ENCODE data around the gene GH2.
"Not testable (repeated sequence)": the region's sequence is repeated elsewhere in the genome, so short reads cannot be mapped to it uniquely, and the experiment has no call there.

The GH2 gene

DNA sequence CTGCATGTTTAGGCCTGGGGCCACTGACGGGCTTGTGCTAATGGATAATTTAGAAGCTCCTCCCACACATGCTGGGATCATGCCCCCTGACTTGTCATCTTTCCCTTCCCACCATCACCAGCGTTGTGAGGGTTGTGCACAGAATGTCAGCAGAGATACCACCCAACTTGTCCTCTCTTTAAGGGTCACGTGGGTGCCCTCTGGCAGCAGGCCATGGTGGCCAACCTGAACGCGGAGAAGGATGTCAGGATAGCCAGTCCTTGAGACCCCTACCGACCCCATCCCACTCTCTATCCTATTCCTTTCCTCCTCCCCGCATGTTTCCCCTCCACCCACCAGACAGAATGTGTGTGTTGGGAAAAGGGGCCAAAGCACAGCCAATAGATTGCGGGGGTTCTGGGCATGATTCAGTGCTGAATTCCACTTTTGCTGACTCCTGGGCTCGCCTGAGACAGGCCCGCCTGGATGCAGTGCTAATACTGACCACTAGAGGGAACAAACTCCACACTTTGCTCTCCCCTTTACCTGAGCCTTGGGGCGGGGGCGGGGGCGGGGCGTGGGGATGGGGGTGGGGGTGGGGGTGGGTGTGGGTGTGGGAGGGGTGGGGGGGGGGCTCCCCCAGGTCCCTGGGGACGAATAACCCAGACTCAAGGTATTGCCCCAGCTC lies at the start of gene GH2:
Gene GH2, minus strand, starts transcription at position 10 of the 667 bp plus-strand sequence. CDS start 143 bp downstream, outside the sequence.
- DNase-seq (ENCODE audit: low read depth, low spot score): peak; percentile 39

DNA sequence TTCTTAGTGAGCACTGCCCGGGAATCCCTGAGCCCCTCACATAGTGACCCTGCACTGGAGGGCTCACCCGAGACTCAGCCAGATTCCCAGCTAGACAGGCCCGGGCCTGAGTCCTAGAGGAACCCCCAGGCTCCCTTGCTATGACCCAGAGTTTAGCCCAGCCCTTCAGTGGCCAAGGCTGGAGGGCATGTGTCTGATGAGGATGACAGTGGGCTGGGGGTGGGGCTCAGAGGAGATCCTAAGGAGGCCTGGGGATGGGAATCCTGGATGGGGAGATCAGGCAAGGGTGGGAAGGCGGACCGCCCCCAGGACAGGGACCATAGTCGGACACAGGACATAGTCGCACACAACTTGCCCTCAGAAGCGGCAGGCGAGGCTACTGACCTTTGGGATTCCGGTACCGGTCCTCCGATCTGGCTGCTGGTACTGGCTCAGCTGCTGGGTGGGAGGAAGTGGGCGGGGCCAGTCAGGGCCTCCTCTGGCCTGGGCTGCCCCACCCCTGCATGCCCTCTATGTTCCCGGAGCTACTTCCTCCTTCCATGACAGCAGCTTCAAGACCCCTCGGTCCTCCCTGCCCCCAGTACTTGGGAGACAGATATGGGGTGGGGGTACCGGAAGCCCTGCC lies 49.3 kb upstream of the GH2 start:
- DNase-seq (ENCODE audit: low read depth, low spot score): peak; percentile 19

DNA sequence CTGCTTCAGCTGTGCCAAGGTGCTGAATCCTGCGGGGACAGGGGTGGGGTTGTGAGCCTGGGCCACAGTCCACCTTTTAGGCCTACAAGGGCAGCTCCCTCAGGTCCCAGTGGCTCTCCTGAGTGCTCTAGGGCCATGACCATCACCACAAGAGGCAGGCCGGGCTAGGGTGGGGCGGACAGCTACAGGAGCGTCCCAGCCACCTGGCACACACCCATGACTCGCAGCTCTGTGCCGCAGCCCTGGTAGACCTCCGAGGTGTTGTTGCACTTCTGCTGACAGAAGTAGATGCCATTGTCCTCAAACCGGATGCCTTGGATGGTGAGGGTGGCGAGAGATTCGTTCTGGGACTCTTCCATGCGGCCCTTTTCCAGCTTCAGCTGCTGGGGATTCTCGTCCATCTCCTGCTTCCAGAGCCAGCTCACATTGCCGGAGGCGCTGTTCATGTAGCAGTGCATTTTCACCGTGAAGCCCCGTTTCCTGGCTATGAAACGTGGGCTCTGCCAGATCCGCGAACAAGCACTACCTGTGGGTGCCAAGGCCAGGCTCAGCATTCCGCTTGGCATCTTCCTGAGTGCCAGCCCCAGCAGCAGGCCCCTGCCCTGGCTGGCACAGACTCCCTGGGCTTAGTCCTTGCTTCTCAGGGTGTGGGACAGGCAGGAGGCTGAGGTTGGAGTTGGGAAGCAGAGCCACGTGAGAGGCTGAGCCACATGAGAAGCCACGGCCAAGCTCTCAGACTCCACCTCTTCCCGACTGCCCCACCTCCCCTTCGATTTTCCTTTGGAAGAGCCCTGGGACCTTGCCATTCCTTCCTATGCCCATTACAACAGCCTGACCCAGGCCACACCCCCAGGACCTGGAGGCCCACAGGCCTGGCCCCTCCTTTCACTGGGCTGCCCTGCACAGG lies 48.4 kb upstream of the GH2 start:
- no peak for DNase-seq (ENCODE audit: low read depth, low spot score)

DNA sequence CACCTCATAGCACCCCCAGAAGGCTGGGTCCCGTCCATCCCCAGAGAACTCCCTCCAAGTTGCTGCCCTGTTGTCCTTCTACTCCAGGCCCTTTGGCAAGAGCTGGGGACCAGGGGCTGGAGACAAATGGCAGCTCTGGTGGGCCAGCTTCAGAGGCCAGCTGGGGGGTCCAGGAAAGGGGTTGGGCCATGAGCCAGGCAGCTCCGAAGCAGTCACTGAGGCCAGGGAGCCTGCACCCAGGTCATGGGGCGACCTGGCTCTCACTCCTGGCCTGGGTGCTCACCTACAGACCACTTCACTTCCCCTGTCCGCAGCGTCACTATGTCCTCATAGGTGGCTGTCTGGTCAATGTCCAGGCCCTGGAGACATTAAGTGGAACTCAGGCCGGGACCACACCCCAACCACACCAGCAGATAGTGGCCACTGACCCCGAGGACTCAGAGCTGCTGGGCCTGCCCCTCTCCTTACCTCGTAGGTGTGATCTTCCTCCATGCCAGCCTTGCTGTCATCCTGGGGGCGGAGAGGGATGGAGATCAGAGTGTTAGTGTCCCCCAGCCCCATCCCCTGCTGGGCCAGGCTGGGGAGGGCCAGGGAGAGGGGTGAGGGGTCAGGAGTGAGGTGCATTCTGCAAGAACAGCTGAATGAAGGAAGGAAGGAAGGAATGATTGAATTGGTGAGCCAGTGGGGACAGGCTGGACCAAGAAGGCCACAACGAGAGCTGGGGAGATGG lies 47.4 kb upstream of the GH2 start:
- DNase-seq (ENCODE audit: low read depth, low spot score): no peak

DNA sequence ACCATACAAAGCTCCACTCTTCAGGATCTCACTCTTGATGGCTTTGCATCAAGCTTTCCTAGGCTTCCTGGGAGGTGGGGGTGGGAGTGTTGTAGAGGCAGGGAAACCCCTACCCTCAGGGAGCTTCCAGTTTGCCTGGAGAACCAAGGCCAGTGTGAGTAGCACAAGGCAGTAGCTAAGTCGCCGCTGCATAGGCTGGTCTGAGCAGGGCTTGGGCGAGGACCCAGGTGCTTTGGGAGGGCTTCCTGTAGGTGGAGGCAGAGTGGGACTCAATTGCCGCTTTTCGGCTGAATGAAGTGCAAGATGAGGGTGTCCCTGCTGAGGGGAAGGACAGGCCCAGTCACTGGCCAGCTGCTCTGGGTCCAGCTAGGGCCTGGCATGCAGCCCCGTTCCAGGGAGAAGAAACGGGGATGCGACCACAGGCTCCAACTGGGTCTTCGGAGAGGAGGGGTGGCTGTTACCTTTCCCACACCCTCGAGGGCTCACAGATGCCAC lies 46.5 kb upstream of the GH2 start:
- no peak for DNase-seq (ENCODE audit: low read depth, low spot score)

DNA sequence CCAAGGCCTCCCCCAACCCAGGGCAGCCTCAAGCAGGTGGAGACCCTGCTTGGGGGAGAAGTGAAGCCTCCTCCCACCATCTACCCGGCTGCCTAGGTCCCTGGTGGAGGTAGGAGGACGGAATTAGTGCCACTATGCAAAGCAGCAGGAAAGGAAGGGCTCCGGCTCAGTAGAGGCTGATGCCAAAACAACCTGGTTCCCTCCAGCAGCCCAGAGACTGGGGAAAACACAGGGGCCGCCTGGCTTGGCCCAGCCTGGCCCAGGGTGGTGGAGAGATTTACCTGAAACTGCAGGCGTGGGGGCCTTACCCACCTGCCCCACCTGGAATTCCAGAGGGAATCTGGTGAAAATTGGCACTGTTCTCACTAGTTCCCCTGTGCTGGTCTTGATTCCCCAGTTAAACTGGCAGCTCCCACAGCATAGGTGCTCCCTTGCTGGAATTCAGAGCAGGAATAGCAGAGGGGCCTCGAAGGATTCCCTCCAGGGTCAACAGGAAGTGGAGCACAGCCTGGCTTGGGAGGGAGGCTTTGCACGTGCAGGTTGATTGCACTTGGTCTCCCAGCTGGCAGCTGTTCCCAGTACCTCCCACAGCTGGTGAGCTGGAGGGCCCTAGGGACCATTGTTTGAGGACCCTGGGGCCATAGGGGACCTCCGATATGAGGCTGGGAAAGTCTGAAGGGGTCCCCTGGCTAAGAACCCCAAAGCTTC lies 45.9 kb upstream of the GH2 start:
- DNase-seq (ENCODE audit: low read depth, low spot score): no peak

DNA sequence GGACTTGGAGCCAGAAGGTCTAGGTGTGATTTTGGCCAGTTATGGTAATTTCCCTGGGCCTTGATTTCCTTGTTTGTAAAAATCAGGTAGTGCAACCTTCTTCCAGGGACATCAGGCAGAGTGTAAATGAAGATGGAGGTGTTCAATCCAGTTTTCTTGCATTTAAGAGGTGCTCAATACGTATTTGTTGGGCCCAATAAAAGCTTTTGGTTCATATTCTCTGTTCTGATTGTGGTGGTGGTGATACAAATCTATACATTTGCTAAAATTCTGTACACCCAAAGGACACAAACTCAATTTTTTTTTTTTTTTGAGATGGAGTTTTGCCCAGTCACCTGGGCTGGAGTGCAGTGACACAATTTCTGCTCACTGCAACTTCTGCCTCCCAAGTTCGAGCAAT lies 44.4 kb upstream of the GH2 start:
- DNase-seq (ENCODE audit: low read depth, low spot score): no peak

DNA sequence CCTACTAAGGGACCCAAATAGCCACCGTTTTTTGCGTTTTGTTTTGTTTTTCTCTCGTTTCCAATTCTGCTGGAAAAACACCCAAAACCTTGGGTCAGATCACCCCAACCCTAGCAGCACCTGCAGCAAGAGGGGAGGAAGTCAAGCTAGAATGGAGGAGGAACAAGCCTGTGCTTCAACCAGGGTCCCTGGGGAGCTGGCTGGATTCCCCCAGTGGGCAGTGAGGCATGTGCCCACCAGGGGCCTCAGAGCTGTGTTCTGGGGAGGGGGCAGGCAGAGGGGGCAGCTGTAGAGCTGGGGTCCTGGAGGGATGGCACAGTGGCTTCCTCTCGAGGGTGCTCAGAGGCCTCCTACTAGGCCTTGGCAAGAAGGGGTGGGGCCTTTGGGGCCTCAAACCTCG lies 43.9 kb upstream of the GH2 start:
- no peak for DNase-seq (ENCODE audit: low read depth, low spot score)

DNA sequence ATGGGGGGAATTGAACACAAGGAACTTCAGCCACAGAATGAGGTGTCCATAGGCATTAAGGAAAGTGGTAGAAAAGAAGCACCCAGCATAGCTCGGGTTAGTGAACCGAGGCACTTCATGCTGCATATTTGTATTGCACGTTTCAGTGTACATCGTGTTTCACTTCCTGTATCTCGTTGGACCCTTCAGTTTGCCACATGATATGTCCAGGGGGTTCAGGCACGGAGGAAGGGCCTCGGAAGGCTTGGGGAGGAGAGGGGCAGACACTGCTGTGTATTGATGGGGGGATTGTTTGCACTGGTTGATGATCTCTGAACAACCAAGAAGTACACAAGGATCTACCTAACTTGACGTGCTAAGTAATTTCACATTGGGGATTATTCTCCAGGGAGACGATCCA lies 40.7 kb upstream of the GH2 start:
- not testable (repeated sequence) for DNase-seq (ENCODE audit: low read depth, low spot score)

DNA sequence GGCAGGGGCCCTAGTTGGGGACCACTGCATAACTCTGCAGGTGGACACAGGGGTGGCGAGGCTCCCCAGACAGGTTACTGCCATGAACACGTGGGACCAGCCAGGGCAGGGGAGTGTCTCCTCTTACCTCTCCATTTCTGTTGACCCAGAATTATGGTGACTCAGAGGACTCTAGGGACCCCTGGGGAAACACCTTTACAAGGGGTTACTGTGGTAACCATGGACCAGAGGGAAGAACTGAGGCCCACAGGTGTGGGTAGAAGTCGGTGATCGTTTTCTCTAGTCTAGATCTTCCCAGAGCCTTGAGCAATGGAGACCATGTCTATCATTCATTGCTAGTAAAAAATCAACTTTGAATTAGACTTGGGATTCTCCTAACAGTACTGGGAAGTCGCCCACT lies 39.0 kb upstream of the GH2 start:
- DNase-seq (ENCODE audit: low read depth, low spot score): not testable (repeated sequence)

DNA sequence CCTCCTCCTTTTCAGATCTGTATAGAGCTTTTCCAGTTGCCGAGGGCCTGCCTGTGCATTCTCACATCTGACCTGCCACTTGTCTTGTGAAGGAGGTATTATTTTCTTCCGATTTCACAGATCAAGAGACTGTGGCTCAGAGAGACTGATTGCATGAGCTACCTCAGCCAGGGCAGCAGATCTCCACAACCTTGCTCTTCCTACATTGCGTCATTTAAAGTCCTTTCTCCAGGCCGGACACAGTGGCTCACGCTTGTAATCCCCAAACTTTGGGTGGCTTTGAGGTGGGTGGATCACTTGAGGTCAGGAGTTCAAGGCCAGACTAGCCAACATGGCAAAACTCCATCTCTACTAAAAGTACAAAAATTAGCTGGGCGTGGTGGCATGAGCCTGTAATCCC lies 38.3 kb upstream of the GH2 start:
- DNase-seq (ENCODE audit: low read depth, low spot score): not testable (repeated sequence)

DNA sequence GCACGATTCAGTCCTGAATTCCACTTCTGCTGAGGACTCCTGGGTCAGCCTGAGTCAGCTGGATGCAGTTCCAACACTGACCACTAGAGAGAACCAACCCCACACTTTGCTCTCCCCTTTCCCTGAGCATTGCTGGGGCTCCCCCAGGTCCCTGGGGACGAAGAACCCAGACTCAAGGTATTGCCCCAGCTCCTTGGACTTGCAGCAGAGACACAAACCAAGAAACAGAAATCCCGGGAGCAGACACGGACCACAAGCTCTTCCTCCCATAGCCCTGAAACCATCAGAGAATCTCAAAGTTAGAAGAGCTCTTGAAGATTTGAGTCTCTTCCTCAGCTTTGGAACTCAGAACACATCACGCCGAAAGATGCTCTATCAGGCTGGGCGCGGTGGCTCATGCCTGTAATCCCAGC lies 37.6 kb upstream of the GH2 start:
- DNase-seq (ENCODE audit: low read depth, low spot score): peak; percentile 55

DNA sequence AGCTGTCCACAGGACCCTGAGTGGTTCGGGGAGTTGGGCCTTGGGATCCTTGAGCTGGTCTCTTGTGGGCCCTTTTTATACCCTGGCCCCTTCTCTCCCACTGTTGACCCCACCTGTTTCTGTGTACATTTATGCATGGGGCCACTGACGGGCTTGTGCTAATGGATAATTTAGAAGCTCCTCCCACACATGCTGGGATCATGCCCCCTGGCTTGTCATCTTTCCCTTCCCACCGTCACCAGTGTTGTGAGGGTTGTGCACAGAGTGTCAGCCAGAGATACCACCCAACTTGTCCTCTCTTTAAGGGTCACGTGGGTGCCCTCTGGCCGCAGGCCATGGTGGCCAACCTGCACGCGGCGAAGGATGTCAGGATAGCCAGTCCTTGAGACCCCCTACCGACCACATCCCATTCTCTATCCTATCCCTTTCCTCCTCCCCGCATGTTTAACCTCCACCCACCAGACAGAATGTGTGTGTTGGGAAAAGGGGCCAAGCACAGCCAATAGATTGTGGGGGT lies 37.1 kb upstream of the GH2 start, which contains the start of gene GH1:
Gene GH1, minus strand, starts transcription at position 51 of the 517 bp plus-strand sequence. CDS start 63 bp downstream, outside the sequence.
- DNase-seq (ENCODE audit: low read depth, low spot score): not testable (repeated sequence)

DNA sequence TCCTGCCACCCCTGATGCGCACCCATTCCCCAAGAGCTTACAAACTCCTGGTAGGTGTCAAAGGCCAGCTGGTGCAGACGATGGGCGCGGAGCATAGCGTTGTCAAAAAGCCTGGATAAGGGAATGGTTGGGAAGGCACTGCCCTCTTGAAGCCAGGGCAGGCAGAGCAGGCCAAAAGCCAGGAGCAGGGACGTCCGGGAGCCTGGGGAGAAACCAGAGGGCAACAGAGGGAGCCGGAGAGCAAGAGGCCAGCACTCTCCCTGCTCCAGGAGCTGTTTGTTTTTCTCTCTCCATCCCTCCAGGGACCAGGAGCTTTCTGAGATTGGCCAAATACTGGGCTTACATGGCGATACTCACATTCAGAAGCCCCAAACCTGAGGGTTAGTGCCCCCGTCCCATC lies 36.6 kb upstream of the GH2 start:
- no peak for DNase-seq (ENCODE audit: low read depth, low spot score)

DNA sequence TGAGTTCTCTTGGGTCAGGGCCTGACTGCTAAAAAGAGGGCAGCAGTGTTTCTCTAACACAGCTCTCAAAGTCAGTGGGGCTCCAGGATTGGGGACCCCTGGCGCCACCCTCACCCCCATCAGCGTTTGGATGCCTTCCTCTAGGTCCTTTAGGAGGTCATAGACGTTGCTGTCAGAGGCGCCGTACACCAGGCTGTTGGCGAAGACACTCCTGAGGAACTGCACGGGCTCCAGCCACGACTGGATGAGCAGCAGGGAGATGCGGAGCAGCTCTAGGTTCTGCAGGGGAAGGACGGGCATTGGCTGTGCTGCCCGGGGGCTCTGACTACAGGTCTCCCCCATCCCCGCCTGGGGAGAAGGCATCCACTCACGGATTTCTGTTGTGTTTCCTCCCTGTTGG lies 35.9 kb upstream of the GH2 start:
- DNase-seq (ENCODE audit: low read depth, low spot score): no peak

DNA sequence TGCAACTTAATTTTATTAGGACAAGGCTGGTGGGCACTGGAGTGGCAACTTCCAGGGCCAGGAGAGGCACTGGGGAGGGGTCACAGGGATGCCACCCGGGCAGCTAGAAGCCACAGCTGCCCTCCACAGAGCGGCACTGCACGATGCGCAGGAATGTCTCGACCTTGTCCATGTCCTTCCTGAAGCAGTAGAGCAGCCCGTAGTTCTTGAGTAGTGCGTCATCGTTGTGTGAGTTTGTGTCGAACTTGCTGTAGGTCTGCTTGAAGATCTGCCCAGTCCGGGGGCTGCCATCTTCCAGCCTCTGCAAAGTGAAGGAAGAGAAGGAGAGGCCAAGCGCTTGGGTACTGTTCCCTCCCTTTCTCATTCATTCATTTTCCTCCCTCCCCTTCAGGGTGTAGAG lies 35.5 kb upstream of the GH2 start:
- DNase-seq (ENCODE audit: low read depth, low spot score): not testable (repeated sequence)

DNA sequence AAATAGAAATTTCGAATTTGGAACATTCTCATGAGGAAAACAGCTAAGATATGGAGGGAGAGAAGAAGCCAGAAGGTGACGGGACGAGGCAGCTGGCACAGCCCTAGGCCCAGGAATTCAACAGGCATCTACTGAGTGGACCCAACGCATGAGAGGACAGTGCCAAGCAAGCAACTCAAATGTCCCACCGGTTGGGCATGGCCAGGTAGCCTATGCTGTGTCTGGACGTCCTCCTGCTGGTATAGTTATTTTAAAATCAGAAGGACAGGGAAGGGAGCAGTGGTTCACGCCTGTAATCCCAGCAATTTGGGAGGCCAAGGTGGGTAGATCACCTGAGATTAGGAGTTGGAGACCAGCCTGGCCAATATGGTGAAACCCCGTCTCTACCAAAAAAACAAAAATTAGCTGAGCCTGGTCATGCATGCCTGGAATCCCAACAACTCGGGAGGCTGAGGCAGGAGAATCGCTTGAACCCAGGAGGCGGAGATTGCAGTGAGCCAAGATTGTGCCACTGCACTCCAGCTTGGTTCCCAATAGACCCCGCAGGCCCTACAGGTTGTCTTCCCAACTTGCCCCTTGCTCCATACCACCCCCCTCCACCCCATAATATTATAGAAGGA lies 34.9 kb upstream of the GH2 start:
- DNase-seq (ENCODE audit: low read depth, low spot score): no peak

DNA sequence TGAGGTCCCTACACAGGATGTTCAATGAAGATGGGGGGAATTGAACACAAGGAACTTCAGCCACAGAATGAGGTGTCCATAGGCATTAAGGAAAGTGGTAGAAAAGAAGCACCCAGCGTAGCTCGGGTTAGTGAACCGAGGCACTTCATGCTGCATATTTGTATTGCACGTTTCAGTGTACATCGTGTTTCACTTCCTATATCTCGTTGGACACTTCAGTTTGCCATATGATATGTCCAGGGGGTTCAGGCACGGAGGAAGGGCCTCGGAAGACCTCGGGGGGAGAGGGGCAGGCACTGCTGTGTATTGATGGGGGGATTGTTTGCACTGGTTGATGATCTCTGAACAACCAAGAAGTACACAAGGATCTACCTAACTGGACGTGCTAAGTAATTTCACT lies 34.0 kb upstream of the GH2 start:
- DNase-seq (ENCODE audit: low read depth, low spot score): not testable (repeated sequence)

DNA sequence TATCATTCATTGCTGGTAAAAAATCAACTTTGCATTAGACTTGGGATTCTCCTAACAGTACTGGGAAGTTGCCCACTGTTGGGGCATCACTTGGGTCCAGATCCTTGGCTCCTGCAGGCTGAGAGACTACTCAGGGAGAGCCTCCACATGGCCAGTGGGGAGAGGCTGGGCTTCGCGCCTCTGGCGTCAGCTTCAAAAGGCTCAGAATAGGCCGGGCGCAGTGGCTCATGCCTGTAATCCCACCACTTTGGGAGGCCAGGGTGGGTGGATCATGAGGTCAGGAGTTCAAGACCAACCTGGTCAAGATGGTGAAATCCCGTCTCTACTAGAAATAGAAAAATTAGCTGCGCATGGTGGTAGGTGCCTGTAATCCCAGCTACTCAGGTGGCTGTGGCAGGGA lies 32.7 kb upstream of the GH2 start:
- no peak for DNase-seq (ENCODE audit: low read depth, low spot score)

DNA sequence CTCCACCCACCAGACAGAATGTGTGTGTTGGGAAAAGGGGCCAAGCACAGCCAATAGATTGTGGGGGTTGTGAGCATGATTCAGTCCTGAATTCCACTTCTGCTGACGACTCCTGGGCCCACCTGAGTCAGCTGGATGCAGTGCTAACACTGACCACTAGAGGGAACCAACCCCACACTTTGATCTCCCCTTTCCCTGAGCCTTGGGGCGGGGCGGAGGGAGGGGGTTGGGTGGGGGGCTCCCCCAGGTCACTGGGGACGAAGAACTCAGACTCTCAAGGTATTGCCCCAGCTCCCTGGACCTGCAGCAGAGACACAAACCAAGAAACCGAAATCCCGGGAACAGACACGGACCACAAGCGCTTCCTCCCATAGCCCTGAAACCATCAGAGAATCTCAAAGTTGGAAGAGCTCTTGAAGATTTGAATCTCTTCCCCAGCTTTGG lies 29.9 kb upstream of the GH2 start:
- DNase-seq (ENCODE audit: low read depth, low spot score): peak; percentile 29

All from activated naive CD8-positive, alpha-beta T cell treated with anti-CD3 and anti-CD28 coated beads, Interleukin-2, amount 50 U/mL, for 16 hours (primary cell).